K562 treated with DMSO at 1 percent for 24 hours (cell line): ENCODE data around the gene TPRX1. TPM values are rescaled to one million over a fixed set of nuclear protein-coding genes. Genes with fewer than 3 reads are reported as not detected.

Experiments
- total RNA-seq: library from RNA; unstranded; fragments of 300-600 nt; gene quantifications from 2 replicates; pipeline ENCODE4 v1.2.3, GENCODE V29; 2022; ENCODE audit warnings: low read depth; ENCODE audit not compliant: insufficient read depth

Gene TPRX1
- total RNA-seq = not detected in 2 replicates

GRCh38 chr19:47804451-47804850 lies at the start of gene TPRX1:
Gene TPRX1 (minus strand): TSS chr19:47804551. CDS start chr19:47804539, 12 bp downstream.

GRCh38 chr19:47821460-47822020 lies 17.2 kb upstream of the TPRX1 start, which contains the start of gene CRX:
Gene CRX (plus strand): TSS chr19:47821937. CDS start chr19:47834444, 12,507 bp downstream.

GRCh38 chr19:47778049-47778953 lies 26.1 kb downstream of the TPRX1 start, which contains the start of gene SELENOW:
Gene SELENOW (plus strand): TSS chr19:47778703. CDS start chr19:47778786, 83 bp downstream.

Other genes starting within 250 kb of the TPRX1 start
- 0.31 and 0.42 TPM in 2 replicates for gene ZNF541, start 231.4 kb downstream of the TPRX1 start, total RNA-seq
- gene BICRA, start 195.4 kb downstream of the TPRX1 start, total RNA-seq = 10.7 TPM in 2 replicates
- 51.1 and 52.3 TPM in 2 replicates for gene EHD2, start 91.1 kb downstream of the TPRX1 start, total RNA-seq
- gene NOP53, start 59.0 kb downstream of the TPRX1 start, total RNA-seq = 1,097 and 1,125 TPM in 2 replicates
- gene SELENOW, start 25.8 kb downstream of the TPRX1 start, total RNA-seq = 118 and 139 TPM in 2 replicates
- gene CRX, start 17.4 kb upstream of the TPRX1 start, total RNA-seq = not detected in 2 replicates
- gene TPRX2, start 54.7 kb upstream of the TPRX1 start, total RNA-seq = not detected in 2 replicates
- 0.13 TPM in 1 of 2 replicates, not detected in the other for gene SULT2A1, start 81.8 kb upstream of the TPRX1 start, total RNA-seq
- not detected in 2 replicates for gene BSPH1, start 187.6 kb upstream of the TPRX1 start, total RNA-seq
- gene ELSPBP1, start 190.1 kb upstream of the TPRX1 start, total RNA-seq = 1.3 TPM in 1 of 2 replicates, not detected in the other
- not detected in 2 replicates for gene CABP5, start 239.5 kb upstream of the TPRX1 start, total RNA-seq